ENCODE results near the gene CNTNAP4. TPM values are rescaled to one million over a fixed set of nuclear protein-coding genes. Genes with fewer than 3 reads are reported as not detected.

CNTNAP4 gene
- total RNA-seq, 4 donors from 2014 or later = 0.09 TPM; not detected in 3

GRCh38 chr16:76318565-76318964, 41.4 kb downstream of the CNTNAP4 start:
- ATAC-seq (no peak), DNase-seq (no peak)
- Histone ChIP-seq H3K4me1 (no peaks in the 10 kb centered on the region), H3K9me3 (no peaks in the 10 kb centered on the region), H3K27ac (no peak overlapping the region), H3K36me3 (no peaks in the 10 kb centered on the region), H3K4me3 (no peak overlapping the region), H3K27me3 (no peaks in the 10 kb centered on the region)
- in situ Hi-C loops (cut with MboI; ENCODE audit: low sequenced_read_pairs in 4 of 4) = no loop called here
- intact Hi-C loops (cut with DNase I; ENCODE audit: low total_unique reads) = no loop called here
- no peak for TF ChIP-seq POLR2A (IDR thresholded peaks at IDR 0.05)
- TF ChIP-seq CTCF (IDR thresholded peaks at IDR 0.05 in 4 of 5, conservative IDR thresholded peaks at IDR 0.05 in 1 of 5) = no peak

GRCh38 chr16:76329106-76329505, 51.9 kb downstream of the CNTNAP4 start:
- no peak for ATAC-seq
- no peaks in the 10 kb centered on the region for H3K27me3 ChIP-seq
- no peaks in the 10 kb centered on the region for H3K4me1 ChIP-seq
- no peak overlapping the region for H3K27ac ChIP-seq
- no peak overlapping the region for H3K4me3 ChIP-seq
- TF ChIP-seq CTCF (IDR thresholded peaks at IDR 0.05 in 4 of 5, conservative IDR thresholded peaks at IDR 0.05 in 1 of 5) (no peak), POLR2A (IDR thresholded peaks at IDR 0.05) (no peak)
- H3K36me3 ChIP-seq = no peaks in the 10 kb centered on the region
- no peaks in the 10 kb centered on the region for H3K9me3 ChIP-seq
- intact Hi-C loops (cut with DNase I; ENCODE audit: low total_unique reads) = no loop called here
- in situ Hi-C loops (cut with MboI; ENCODE audit: low sequenced_read_pairs in 4 of 4) = no loop called here
- no peak for DNase-seq

GRCh38 chr16:76335180-76335974, 58.2 kb downstream of the CNTNAP4 start:
- Histone ChIP-seq H3K27ac (no peak overlapping the region), H3K36me3 (no peaks in the 10 kb centered on the region), H3K9me3 (no peaks in the 10 kb centered on the region), H3K4me1 (no peaks in the 10 kb centered on the region), H3K27me3 (no peaks in the 10 kb centered on the region), H3K4me3 (no peak overlapping the region)
- intact Hi-C loops (cut with DNase I; ENCODE audit: low total_unique reads) (no loop called here), in situ Hi-C loops (cut with MboI; ENCODE audit: low sequenced_read_pairs in 4 of 4) (no loop called here)
- DNase-seq = no peak
- ATAC-seq = no peak
- no peak for TF ChIP-seq CTCF (IDR thresholded peaks at IDR 0.05 in 4 of 5, conservative IDR thresholded peaks at IDR 0.05 in 1 of 5)
- no peak for TF ChIP-seq POLR2A (IDR thresholded peaks at IDR 0.05)

GRCh38 chr16:76336112-76336511, 58.9 kb downstream of the CNTNAP4 start:
- Histone ChIP-seq H3K4me1 (no peaks in the 10 kb centered on the region), H3K27ac (no peak overlapping the region), H3K9me3 (no peaks in the 10 kb centered on the region), H3K36me3 (no peaks in the 10 kb centered on the region), H3K4me3 (no peak overlapping the region), H3K27me3 (no peaks in the 10 kb centered on the region)
- intact Hi-C loops (cut with DNase I; ENCODE audit: low total_unique reads) = no loop called here
- in situ Hi-C loops (cut with MboI; ENCODE audit: low sequenced_read_pairs in 4 of 4) = no loop called here
- DNase-seq (no peak), ATAC-seq (no peak)
- TF ChIP-seq CTCF (IDR thresholded peaks at IDR 0.05 in 4 of 5, conservative IDR thresholded peaks at IDR 0.05 in 1 of 5) = no peak
- TF ChIP-seq POLR2A (IDR thresholded peaks at IDR 0.05) = no peak

- Histone ChIP-seq H3K4me3 (no peak overlapping the region), H3K4me1 (no peaks in the 10 kb centered on the region), H3K27me3 (no peaks in the 10 kb centered on the region), H3K9me3 (no peaks in the 10 kb centered on the region), H3K36me3 (no peaks in the 10 kb centered on the region), H3K27ac (no peak overlapping the region)
- intact Hi-C loops (cut with DNase I; ENCODE audit: low total_unique reads) (no loop called here), in situ Hi-C loops (cut with MboI; ENCODE audit: low sequenced_read_pairs in 4 of 4) (no loop called here)
- no peak for TF ChIP-seq POLR2A (IDR thresholded peaks at IDR 0.05)
- TF ChIP-seq CTCF (IDR thresholded peaks at IDR 0.05 in 4 of 5, conservative IDR thresholded peaks at IDR 0.05 in 1 of 5) = no peak
- no peak for ATAC-seq
- DNase-seq = no peak
These were observed 61.3 kb downstream of the CNTNAP4 start for GRCh38 chr16:76338472-76338871.

All from gastrocnemius medialis (tissue), 4 donors.